Keratinocyte (primary cell): ENCODE data around the gene MFN2.
A peak's percentile ranks its signal among the peaks of the same experiment; 100 is the strongest.

ENCODE experiments used
- CTCF ChIP-seq, 3 experiments: IDR thresholded peaks in 1 of 3; conservative IDR thresholded peaks in 1 of 3; optimal IDR thresholded peaks in 1 of 3; 2 replicates in 2 of 3; 3 replicates in 1 of 3; pipeline versions ENCODE3 to v1.5.1; 2011; ENCODE audit warnings: low read length in 3 of 3, mild to moderate bottlenecking in 3 of 3, moderate library complexity in 2 of 3, control low read depth in 1 of 3, inconsistent platforms in 1 of 3; ENCODE audit not compliant: insufficient read depth in 2 of 3; ENCODE audit errors: extremely low read depth in 1 of 3
- EZH2 ChIP-seq: IDR thresholded peaks from one replicate; pipeline ENCODE4 v1.6.1; 2012; ENCODE audit warnings: inconsistent platforms, mild to moderate bottlenecking, low read length, moderate library complexity

GRCh38 chr1:11979851-11980675 lies at the start of gene MFN2:
- TF ChIP-seq CTCF (optimal IDR thresholded peaks at IDR 0.05 in 1 of 3, IDR thresholded peaks at IDR 0.05 in 1 of 3, conservative IDR thresholded peaks at IDR 0.05 in 1 of 3; ENCODE audit: extremely low read depth in 1 of 3, insufficient read depth in 2 of 3, low read length in 3 of 3): peak in 1 of 3 experiments; percentile 0
- TF ChIP-seq EZH2: no peak
